Keratinocyte (primary cell): ENCODE data around the gene ARFIP1. TPM values are rescaled to one million over a fixed set of nuclear protein-coding genes. Genes with fewer than 3 reads are reported as not detected.

Experiments used
- DNase-seq: peaks from one replicate; pipeline ENCODE4 v3.0.0-alpha.2; 2011; ENCODE audit warnings: low read depth, missing footprints, low spot score
- FAIRE-seq: peaks from 2 replicates; lab custom pipeline; 2011; peaks lifted over from hg19 to GRCh38; lab: Jason Lieb, UNC
- H2AFZ ChIP-seq: 2 replicates; pipeline ENCODE4 v1.6.0; 2012; ENCODE audit warnings: low read length, control low read depth, inconsistent platforms; ENCODE audit not compliant: control insufficient read depth
- H3K27ac ChIP-seq: 2 replicates; pipeline ENCODE4 v1.5.1; 2011; ENCODE audit warnings: low read length; ENCODE audit not compliant: control insufficient read depth, insufficient read depth
- H3K27me3 ChIP-seq: 3 replicates; pipeline ENCODE4 v1.6.0; 2011; ENCODE audit warnings: low read length; ENCODE audit not compliant: control insufficient read depth, insufficient read depth; ENCODE audit errors: extremely low read depth
- H3K36me3 ChIP-seq, 2 experiments: 2 replicates in 1 of 2; 3 replicates in 1 of 2; pipeline ENCODE4 v1.5.1; 2011; ENCODE audit warnings: low read length in 2 of 2, mild to moderate bottlenecking in 1 of 2; ENCODE audit not compliant: control insufficient read depth in 2 of 2, insufficient read depth in 2 of 2; ENCODE audit errors: extremely low read depth in 1 of 2
- H3K4me1 ChIP-seq: 3 replicates; pipeline ENCODE4 v1.5.1; 2011; ENCODE audit warnings: low read length; ENCODE audit not compliant: control insufficient read depth, insufficient read depth; ENCODE audit errors: extremely low read depth
- H3K4me2 ChIP-seq: 3 replicates; pipeline ENCODE4 v1.6.0; 2011; ENCODE audit warnings: low read depth, low read length; ENCODE audit not compliant: control insufficient read depth, insufficient read depth; ENCODE audit errors: extremely low read depth
- H3K4me3 ChIP-seq, 3 experiments: fragments of 200-600 bp in 1 of 3; sonication (generic) in 1 of 3; 2 replicates in 2 of 3; 3 replicates in 1 of 3; pipeline ENCODE4 v1.5.1; 2011 to 2016; ENCODE audit warnings: low read length in 3 of 3, mild to moderate bottlenecking in 3 of 3, control low read depth in 2 of 3, inconsistent platforms in 1 of 3, low read depth in 1 of 3, mixed read lengths in 1 of 3, mixed run types in 1 of 3, moderate library complexity in 1 of 3; ENCODE audit not compliant: control insufficient read depth in 2 of 3, insufficient read depth in 2 of 3; ENCODE audit errors: extremely low read depth in 1 of 3
- H3K79me2 ChIP-seq: 2 replicates; pipeline ENCODE4 v1.6.0; 2012; ENCODE audit warnings: low read length; ENCODE audit not compliant: control insufficient read depth, insufficient read depth
- H3K9ac ChIP-seq: 3 replicates; pipeline ENCODE4 v1.6.0; 2011; ENCODE audit warnings: low read length; ENCODE audit not compliant: control insufficient read depth, insufficient read depth; ENCODE audit errors: extremely low read depth
- H3K9me1 ChIP-seq: 3 replicates; pipeline ENCODE4 v1.6.0; 2011; ENCODE audit warnings: low read length; ENCODE audit not compliant: control insufficient read depth, insufficient read depth; ENCODE audit errors: extremely low read depth
- H3K9me3 ChIP-seq: 2 replicates; pipeline ENCODE4 v1.5.1; 2012; ENCODE audit warnings: low read depth, low read length; ENCODE audit not compliant: control insufficient read depth
- H4K20me1 ChIP-seq: 3 replicates; pipeline ENCODE4 v1.6.0; 2011; ENCODE audit warnings: low read length; ENCODE audit not compliant: control insufficient read depth, insufficient read depth; ENCODE audit errors: extremely low read depth
- CTCF ChIP-seq, 3 experiments: IDR thresholded peaks in 1 of 3; conservative IDR thresholded peaks in 1 of 3; optimal IDR thresholded peaks in 1 of 3; 2 replicates in 2 of 3; 3 replicates in 1 of 3; pipeline versions ENCODE3 to v1.5.1; 2011; ENCODE audit warnings: low read length in 3 of 3, mild to moderate bottlenecking in 3 of 3, moderate library complexity in 2 of 3, control low read depth in 1 of 3, inconsistent platforms in 1 of 3; ENCODE audit not compliant: insufficient read depth in 2 of 3; ENCODE audit errors: extremely low read depth in 1 of 3
- EZH2 ChIP-seq: IDR thresholded peaks from one replicate; pipeline ENCODE4 v1.6.1; 2012; ENCODE audit warnings: inconsistent platforms, mild to moderate bottlenecking, low read length, moderate library complexity
- dilution Hi-C: fragments of 300-500 bp; cut with MboI; formaldehyde crosslinking; loops from one replicate; pipeline ENCODE4 v1.7.0; 2020; ENCODE audit warnings: low sequenced_read_pairs; ENCODE audit not compliant: extremely low pct_ligation_motif_present
- polyA plus RNA-seq, 5 experiments: library from polyadenylated mRNA; depleted of rRNA in 3 of 5; stranded (reverse) in 3 of 5; stranded (forward) in 1 of 5; unstranded in 1 of 5; fragments of >200 nt; gene quantifications; 1 replicate in 1 of 5; 2 replicates in 3 of 5; 3 replicates in 1 of 5; pipeline versions ENCODE4 v1.2.1 to v1.2.3, GENCODE V29; 2011 to 2012; ENCODE audit warnings: missing spikeins in 2 of 5, low read depth in 1 of 5, low replicate concordance in 1 of 5

Gene ARFIP1
- polyA plus RNA-seq, 1 donor (not counting 4 experiments of a cell fraction or from before 2014, with no cell fraction given) = 44.4 TPM

- no peaks in the 10 kb centered on the region for H4K20me1 ChIP-seq
- no peak overlapping the region for H2AFZ ChIP-seq
- H3K9me3 ChIP-seq = no peaks in the 10 kb centered on the region
- H3K36me3 ChIP-seq = peaks cover 4 to 8% of the 10 kb centered on the region in 2 experiments
- H3K4me1 ChIP-seq = no peaks in the 10 kb centered on the region
- TF ChIP-seq EZH2 = no peak
- H3K4me3 ChIP-seq = no peak overlapping the region
- H3K27ac ChIP-seq = no peak overlapping the region
- no peak overlapping the region for H3K4me2 ChIP-seq
- no peak for DNase-seq
- H3K27me3 ChIP-seq = no peaks in the 10 kb centered on the region
- H3K9ac ChIP-seq = no peak overlapping the region
- dilution Hi-C loops = no loop called here
- FAIRE-seq = no peak
- H3K9me1 ChIP-seq = no peaks in the 10 kb centered on the region
- no peaks in the 10 kb centered on the region for H3K79me2 ChIP-seq
These were observed 165.9 kb downstream of the ARFIP1 start for GRCh38 chr4:152945639-152946038.

- no peaks in the 10 kb centered on the region for H4K20me1 ChIP-seq
- no peaks in the 10 kb centered on the region for H3K4me1 ChIP-seq
- H3K79me2 ChIP-seq = no peaks in the 10 kb centered on the region
- no peak overlapping the region for H3K4me2 ChIP-seq
- dilution Hi-C loops = no loop called here
- H3K9me3 ChIP-seq = no peaks in the 10 kb centered on the region
- H3K27me3 ChIP-seq = no peaks in the 10 kb centered on the region
- H3K9ac ChIP-seq = no peak overlapping the region
- TF ChIP-seq CTCF (optimal IDR thresholded peaks at IDR 0.05 in 1 of 3, IDR thresholded peaks at IDR 0.05 in 1 of 3, conservative IDR thresholded peaks at IDR 0.05 in 1 of 3; ENCODE audit: extremely low read depth in 1 of 3, insufficient read depth in 2 of 3, low read length in 3 of 3) (no peak), EZH2 (no peak)
- H3K9me1 ChIP-seq = no peaks in the 10 kb centered on the region
- no peak overlapping the region for H3K27ac ChIP-seq
- DNase-seq (no peak), FAIRE-seq (no peak)
- H2AFZ ChIP-seq = no peak overlapping the region
- no peak overlapping the region for H3K4me3 ChIP-seq
- H3K36me3 ChIP-seq = peaks cover 4 to 8% of the 10 kb centered on the region in 2 experiments
These were observed 166.7 kb downstream of the ARFIP1 start for GRCh38 chr4:152946446-152946845.

GRCh38 chr4:152947311-152947710 is 167.6 kb downstream of the ARFIP1 start:
- dilution Hi-C loops = no loop called here
- no peaks in the 10 kb centered on the region for H4K20me1 ChIP-seq
- H3K9ac ChIP-seq = no peak overlapping the region
- H3K36me3 ChIP-seq = peaks cover 4 to 8% of the 10 kb centered on the region in 2 experiments
- no peaks in the 10 kb centered on the region for H3K4me1 ChIP-seq
- no peak overlapping the region for H3K4me3 ChIP-seq
- DNase-seq (no peak), FAIRE-seq (no peak)
- H2AFZ ChIP-seq = no peak overlapping the region
- no peaks in the 10 kb centered on the region for H3K27me3 ChIP-seq
- TF ChIP-seq CTCF (optimal IDR thresholded peaks at IDR 0.05 in 1 of 3, IDR thresholded peaks at IDR 0.05 in 1 of 3, conservative IDR thresholded peaks at IDR 0.05 in 1 of 3; ENCODE audit: extremely low read depth in 1 of 3, insufficient read depth in 2 of 3, low read length in 3 of 3) = no peak
- TF ChIP-seq EZH2 = no peak
- H3K9me3 ChIP-seq = no peaks in the 10 kb centered on the region
- no peaks in the 10 kb centered on the region for H3K9me1 ChIP-seq
- no peak overlapping the region for H3K27ac ChIP-seq
- H3K4me2 ChIP-seq = no peak overlapping the region
- H3K79me2 ChIP-seq = no peaks in the 10 kb centered on the region
